ENCODE results near the gene MRPL54.
A peak's percentile ranks its signal among the peaks of the same experiment; 100 is the strongest.

The MRPL54 gene

GRCh38 chr19:3736106-3736724 is 26.3 kb upstream of the MRPL54 start:
- Histone ChIP-seq H3K4me3 (ENCODE audit: low read depth, low read length) (no peak overlapping the region), H3K36me3 (replicated peaks) (no peaks in the 10 kb centered on the region), H3K27ac (no peak overlapping the region), H3K27me3 (replicated peaks) (no peaks in the 10 kb centered on the region)
- no peak for DNase-seq
- no peak for TF ChIP-seq CTCF (IDR thresholded peaks at IDR 0.05; ENCODE audit: low read depth, low read length, missing control alignments)
- in situ Hi-C loops (cut with HindIII; ENCODE audit: low pct_ligation_motif_present, low sequenced_read_pairs), result no loop called here

DNA sequence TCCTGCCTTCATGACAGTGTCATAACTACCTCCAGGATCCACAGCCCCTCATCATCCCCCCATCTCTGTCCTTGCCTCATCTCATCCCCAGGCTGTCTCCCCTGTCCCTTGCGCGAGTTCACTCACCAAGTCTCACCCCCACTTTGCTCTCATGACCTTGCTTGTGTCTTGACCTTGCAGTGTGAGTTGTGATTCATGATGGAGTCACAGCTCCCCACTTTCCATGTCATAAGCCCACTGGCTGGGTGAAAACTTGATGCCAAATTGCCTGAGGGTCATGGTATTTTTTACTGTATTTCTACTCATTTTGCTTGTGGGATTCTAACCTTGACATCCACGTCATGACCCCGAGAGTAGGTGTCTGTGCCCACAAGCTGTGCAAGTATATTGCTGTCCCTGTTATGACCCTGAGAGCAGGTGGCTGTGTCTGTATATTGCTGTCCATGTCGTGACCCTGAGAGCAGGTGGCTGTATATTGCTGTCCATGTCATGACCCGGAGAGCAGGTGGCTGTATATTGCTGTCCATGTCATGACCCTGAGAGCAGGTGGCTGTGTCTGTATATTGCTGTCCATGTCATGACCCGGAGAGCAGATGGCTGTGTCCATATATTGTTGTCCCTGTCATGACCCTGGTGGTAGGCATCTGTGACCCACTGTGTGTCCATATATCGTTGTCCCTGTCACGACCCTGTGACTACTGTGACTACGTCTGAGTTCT is 24.8 kb upstream of the MRPL54 start:
- Histone ChIP-seq H3K36me3 (replicated peaks) (no peaks in the 10 kb centered on the region), H3K4me3 (ENCODE audit: low read depth, low read length) (no peak overlapping the region), H3K27me3 (replicated peaks) (no peaks in the 10 kb centered on the region), H3K27ac (no peak overlapping the region)
- in situ Hi-C loops (cut with HindIII; ENCODE audit: low pct_ligation_motif_present, low sequenced_read_pairs), result no loop called here
- no peak for TF ChIP-seq CTCF (IDR thresholded peaks at IDR 0.05; ENCODE audit: low read depth, low read length, missing control alignments)
- DNase-seq, result no peak

GRCh38 chr19:3738477-3739220 is 23.8 kb upstream of the MRPL54 start:
- H3K36me3 ChIP-seq (replicated peaks), result no peaks in the 10 kb centered on the region
- in situ Hi-C loops (cut with HindIII; ENCODE audit: low pct_ligation_motif_present, low sequenced_read_pairs), result no loop called here

DNA sequence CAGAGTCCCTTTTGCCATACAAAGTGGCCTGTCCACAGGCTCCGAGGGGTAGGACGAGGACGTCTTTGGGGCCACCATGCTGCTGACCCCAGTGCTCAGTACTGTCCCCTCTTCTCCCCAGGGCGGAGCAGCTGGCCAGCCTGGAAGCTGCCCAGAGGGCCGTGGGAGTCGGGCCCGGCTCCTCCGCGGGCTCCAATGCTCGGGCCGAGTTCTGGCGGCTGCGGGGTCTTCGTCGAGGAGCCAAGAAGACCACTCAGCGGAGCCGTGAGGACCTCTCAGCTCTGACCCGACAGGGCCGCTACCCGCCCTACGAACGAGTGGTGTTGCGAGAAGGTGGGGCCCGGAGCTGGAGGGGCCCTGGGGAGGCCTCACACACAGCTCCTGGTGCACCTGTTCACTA is 22.1 kb upstream of the MRPL54 start:
- H3K27ac ChIP-seq, result no peak overlapping the region
- no peaks in the 10 kb centered on the region for H3K36me3 ChIP-seq (replicated peaks)
- H3K4me3 ChIP-seq (ENCODE audit: low read depth, low read length), result no peak overlapping the region
- H3K27me3 ChIP-seq (replicated peaks), result no peaks in the 10 kb centered on the region
- in situ Hi-C loops (cut with HindIII; ENCODE audit: low pct_ligation_motif_present, low sequenced_read_pairs), result no loop called here
- DNase-seq, result no peak
- no peak for TF ChIP-seq CTCF (IDR thresholded peaks at IDR 0.05; ENCODE audit: low read depth, low read length, missing control alignments)

More at GRCh38 chr19:3738477-3739220, 23.8 kb upstream of the MRPL54 start:
- H3K27ac ChIP-seq, result no peak overlapping the region
- H3K27me3 ChIP-seq (replicated peaks), result no peaks in the 10 kb centered on the region
- H3K4me3 ChIP-seq (ENCODE audit: low read depth, low read length), result no peak overlapping the region
- DNase-seq, result no peak
- no peak for TF ChIP-seq CTCF (IDR thresholded peaks at IDR 0.05; ENCODE audit: low read depth, low read length, missing control alignments)

GRCh38 chr19:3743486-3743885 is 19.0 kb upstream of the MRPL54 start:
- peak; percentile 28 for DNase-seq
- in situ Hi-C loops (cut with HindIII; ENCODE audit: low pct_ligation_motif_present, low sequenced_read_pairs), result no loop called here
- Histone ChIP-seq H3K27ac (no peak overlapping the region), H3K36me3 (replicated peaks) (no peaks in the 10 kb centered on the region), H3K4me3 (ENCODE audit: low read depth, low read length) (no peak overlapping the region), H3K27me3 (replicated peaks) (no peaks in the 10 kb centered on the region)
- TF ChIP-seq CTCF (IDR thresholded peaks at IDR 0.05; ENCODE audit: low read depth, low read length, missing control alignments), result no peak

Data from brain microvascular endothelial cell (primary cell).